Lung (tissue), 12 donors: ENCODE measurements around the gene B4GALT5. TPM values are rescaled to one million over a fixed set of nuclear protein-coding genes. Genes with fewer than 3 reads are reported as not detected.
"Not testable (repeated sequence)": the region's sequence is repeated elsewhere in the genome, so short reads cannot be mapped to it uniquely, and the experiment has no call there.

ENCODE experiments used
- ATAC-seq: fragments of 200-7000 bp; cut with Tn5 transposase; one replicate; pipeline ENCODE4 v1.9.1; 2020; ENCODE audit warnings: moderate number of reproducible peaks; ENCODE audit not compliant: insufficient read depth, low FRiP score
- DNase-seq, 3 donors: peaks; one replicate each; pipeline ENCODE4 v3.0.0-alpha.2; 2013 to 2017
- H3K27ac ChIP-seq, 2 donors: one replicate each; pipeline ENCODE4 v1.5.1; 2013; ENCODE audit warnings: mild to moderate bottlenecking in 2 of 2, moderate library complexity in 2 of 2, control low read depth in 1 of 2, inconsistent platforms in 1 of 2, low read depth in 1 of 2, low read length in 1 of 2
- H3K27me3 ChIP-seq, 3 donors: one replicate each; pipeline ENCODE4 v1.5.1; 2013; ENCODE audit warnings: low read length in 2 of 3; ENCODE audit not compliant: control insufficient read depth in 3 of 3, insufficient read depth in 3 of 3
- H3K36me3 ChIP-seq, 4 donors: one replicate each; pipeline ENCODE4 v1.5.1; 2013; ENCODE audit warnings: low read length in 4 of 4, mild to moderate bottlenecking in 1 of 4, moderate library complexity in 1 of 4; ENCODE audit not compliant: control insufficient read depth in 4 of 4, insufficient read depth in 4 of 4
- H3K4me1 ChIP-seq, 5 donors: one replicate each; pipeline ENCODE4 v1.5.1; 2013; ENCODE audit warnings: low read length in 5 of 5, mild to moderate bottlenecking in 2 of 5, moderate library complexity in 1 of 5; ENCODE audit not compliant: control insufficient read depth in 5 of 5, insufficient read depth in 5 of 5
- H3K4me3 ChIP-seq: one replicate; pipeline ENCODE4 v1.5.1; 2013; ENCODE audit warnings: mild to moderate bottlenecking, control low read depth, moderate library complexity
- H3K9ac ChIP-seq, 2 donors: one replicate each; pipeline ENCODE4 v1.5.1; 2013; ENCODE audit warnings: low read length in 2 of 2, control low read depth in 1 of 2; ENCODE audit not compliant: insufficient read depth in 1 of 2
- H3K9me3 ChIP-seq, 4 donors: one replicate each; pipeline ENCODE4 v1.5.1; 2013; ENCODE audit warnings: low read length in 3 of 4, mild to moderate bottlenecking in 1 of 4, moderate library complexity in 1 of 4; ENCODE audit not compliant: control insufficient read depth in 4 of 4, insufficient read depth in 3 of 4
- WGBS, 2 donors: extraction: QIAGEN DNeasy Blood & Tissue Kit; methylation state at CpG; one replicate each; pipeline ENCODE4 v1.1.7; 2013; 5-methylcytosine and 5-hydroxymethylcytosine counted together
- polyA plus RNA-seq, 2 donors: library from polyadenylated mRNA; stranded (reverse); fragments of 200-250 nt; gene quantifications; one replicate each; pipeline ENCODE4 v1.2.1, GENCODE V29; 2013
- total RNA-seq, 2 donors: library from RNA; depleted of rRNA in 1 of 2; stranded (reverse); fragments of >200 nt in 1 of 2; gene quantifications; one replicate each; pipeline ENCODE4 v1.2.1, GENCODE V29; 2014 to 2021
- TF ChIP-seq, protein P1 (sequence below): IDR thresholded peaks from 2 replicates; pipeline ENCODE4 v1.5.1; 2012; ENCODE audit warnings: mild to moderate bottlenecking; ENCODE audit errors: control extremely low read depth, extremely low read depth
- donor health status: control.
- donor health status: control.
- donor health status: Bipolar disorder and iron deficiency.
- donor health status: healthy.
- donor health status: DM: yes; HTN: yes; CAD: no.

B4GALT5 gene
- total and polyA plus RNA-seq, 4 donors, result 13.9 to 56.7 (median 41.9) TPM

GRCh38 chr20:49615401-49616153, 98.1 kb downstream of the B4GALT5 start:
- Histone ChIP-seq H3K36me3 (no peaks in the 10 kb centered on the region), H3K27ac (no peak overlapping the region), H3K4me1 (peaks cover 0 to 8% (median 4%) of the 10 kb centered on the region in 5 donors), H3K4me3 (no peak overlapping the region), H3K9ac (no peak overlapping the region), H3K27me3 (no peaks in the 10 kb centered on the region), H3K9me3 (peaks cover 0 to under 1% (median 0%) of the 10 kb centered on the region in 4 donors)
- TF ChIP-seq, protein P1, sequence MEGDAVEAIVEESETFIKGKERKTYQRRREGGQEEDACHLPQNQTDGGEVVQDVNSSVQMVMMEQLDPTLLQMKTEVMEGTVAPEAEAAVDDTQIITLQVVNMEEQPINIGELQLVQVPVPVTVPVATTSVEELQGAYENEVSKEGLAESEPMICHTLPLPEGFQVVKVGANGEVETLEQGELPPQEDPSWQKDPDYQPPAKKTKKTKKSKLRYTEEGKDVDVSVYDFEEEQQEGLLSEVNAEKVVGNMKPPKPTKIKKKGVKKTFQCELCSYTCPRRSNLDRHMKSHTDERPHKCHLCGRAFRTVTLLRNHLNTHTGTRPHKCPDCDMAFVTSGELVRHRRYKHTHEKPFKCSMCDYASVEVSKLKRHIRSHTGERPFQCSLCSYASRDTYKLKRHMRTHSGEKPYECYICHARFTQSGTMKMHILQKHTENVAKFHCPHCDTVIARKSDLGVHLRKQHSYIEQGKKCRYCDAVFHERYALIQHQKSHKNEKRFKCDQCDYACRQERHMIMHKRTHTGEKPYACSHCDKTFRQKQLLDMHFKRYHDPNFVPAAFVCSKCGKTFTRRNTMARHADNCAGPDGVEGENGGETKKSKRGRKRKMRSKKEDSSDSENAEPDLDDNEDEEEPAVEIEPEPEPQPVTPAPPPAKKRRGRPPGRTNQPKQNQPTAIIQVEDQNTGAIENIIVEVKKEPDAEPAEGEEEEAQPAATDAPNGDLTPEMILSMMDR, result no peak
- ATAC-seq, result no peak
- 77 to 79% methylated on average over 15 of the region's 15 CpGs for WGBS, 2 donors
- DNase-seq, result no peak

- ATAC-seq, H3K9me3 ChIP-seq, H3K36me3 ChIP-seq, H3K27ac ChIP-seq, H3K4me3 ChIP-seq, H3K27me3 ChIP-seq, H3K9ac ChIP-seq, DNase-seq, H3K4me1 ChIP-seq: not testable (repeated sequence)
- 93 to 99% methylated on average over 6 to 8 of the region's 8 CpGs for WGBS, 2 donors
Observed at GRCh38 chr20:49615051-49615400, 98.7 kb downstream of the B4GALT5 start.

GRCh38 chr20:49614338-49615050, 99.2 kb downstream of the B4GALT5 start:
- no peaks in the 10 kb centered on the region for H3K36me3 ChIP-seq
- H3K27me3 ChIP-seq, result no peaks in the 10 kb centered on the region
- no peak for ATAC-seq
- H3K4me1 ChIP-seq, result peaks cover 0 to 8% (median 4%) of the 10 kb centered on the region in 5 donors
- no peak for DNase-seq
- no peak overlapping the region for H3K9ac ChIP-seq
- no peak overlapping the region for H3K27ac ChIP-seq
- TF ChIP-seq, protein P1, result no peak
- no peaks in the 10 kb centered on the region for H3K9me3 ChIP-seq
- no peak overlapping the region for H3K4me3 ChIP-seq
- WGBS, 2 donors, result 79 to 86% methylated on average over 13 of the region's 13 CpGs

DNA sequence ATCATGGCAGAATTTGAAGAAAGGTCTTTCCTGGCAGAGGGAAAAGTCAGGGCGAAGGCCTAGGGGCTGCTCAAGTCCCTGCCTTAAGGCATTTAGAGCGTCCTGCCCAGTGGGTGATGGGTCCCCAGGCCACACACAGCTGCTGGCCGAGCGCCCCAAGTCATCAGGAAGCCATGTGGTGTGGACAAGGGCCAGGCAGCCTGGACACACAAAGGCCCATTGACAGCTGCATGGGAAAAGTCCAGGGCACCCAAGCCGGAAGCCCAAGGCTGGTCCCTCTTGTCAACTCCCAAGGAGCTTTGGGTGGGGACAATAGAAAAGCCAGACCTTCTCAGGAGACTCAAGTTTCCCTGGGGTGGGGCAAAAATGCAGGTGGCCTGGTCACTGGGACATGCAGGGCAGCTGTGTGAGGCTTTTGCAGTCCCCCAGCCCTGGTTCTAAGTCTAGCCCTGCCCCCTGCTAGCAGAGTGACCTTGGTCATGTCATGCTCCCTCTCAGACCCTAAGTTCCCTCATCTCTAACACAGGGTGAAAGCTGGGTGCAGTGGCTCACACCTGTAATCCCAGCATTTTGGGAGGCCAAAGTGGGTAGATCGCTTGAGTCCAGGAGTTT, 101.4 kb downstream of the B4GALT5 start:
- peak in 2 of 3 donors; percentile 55 to 57 for DNase-seq
- peaks cover 0 to 9% (median 4%) of the 10 kb centered on the region in 5 donors for H3K4me1 ChIP-seq
- TF ChIP-seq, protein P1, result no peak
- no peaks in the 10 kb centered on the region for H3K9me3 ChIP-seq
- no peak overlapping the region for H3K4me3 ChIP-seq
- peaks cover 0 to 2% (median 0%) of the 10 kb centered on the region in 3 donors for H3K27me3 ChIP-seq
- ATAC-seq, result no peak
- WGBS, 2 donors, result 82% methylated on average over 6 of the region's 6 CpGs
- H3K9ac ChIP-seq, result no peak overlapping the region
- H3K27ac ChIP-seq, result no peak overlapping the region
- no peaks in the 10 kb centered on the region for H3K36me3 ChIP-seq

GRCh38 chr20:49611539-49612126, 102.0 kb downstream of the B4GALT5 start:
- not testable (repeated sequence) for H3K4me3 ChIP-seq, H3K27me3 ChIP-seq, DNase-seq, H3K4me1 ChIP-seq, H3K9ac ChIP-seq, H3K9me3 ChIP-seq, H3K27ac ChIP-seq, ATAC-seq, H3K36me3 ChIP-seq
- 72 to 74% methylated on average over 6 of the region's 6 CpGs for WGBS, 2 donors
